SK-N-SH (cell line): ENCODE results near the gene CHFR. TPM values are rescaled to one million over a fixed set of nuclear protein-coding genes. Genes with fewer than 3 reads are reported as not detected.

Experiments
- CTCF ChIA-PET: fragments of 300-600, 350-600 bp; formaldehyde crosslinking; extraction: SDS; loops from one replicate; lab custom pipeline; 2021; lab: Yijun Ruan, JAX
- POLR2A ChIA-PET: fragments of 350-600 bp; sonication (Branson Sonifier 250); formaldehyde crosslinking; extraction: SDS; loops from one replicate; lab custom pipeline; 2020; ENCODE audit warnings: antibody characterized with exemption, inconsistent platforms; lab: Yijun Ruan, JAX
- DNase-seq: peaks from one replicate; pipeline ENCODE4 v3.0.0; 2012
- H2AFZ ChIP-seq: fragments of 200-600 bp; sonication (generic); 2 replicates; pipeline ENCODE4 v1.8.1; 2016; ENCODE audit warnings: antibody characterized with exemption, mild to moderate bottlenecking, low read depth
- H3F3A ChIP-seq: fragments of 200-600 bp; sonication (generic); replicated peaks from 2 replicates; pipeline ENCODE3; 2016; ENCODE audit warnings: antibody characterized with exemption, mild to moderate bottlenecking; ENCODE audit not compliant: insufficient read depth
- H3K27ac ChIP-seq, 2 experiments: fragments of 200-500 bp in 1 of 2; fragments of 200-600 bp in 1 of 2; sonication (Bioruptor generic) in 1 of 2; sonication (generic), shearing (Covaris generic) in 1 of 2; 2 replicates each; pipeline versions ENCODE4 v1.5.1 to v1.6.1; 2014 to 2016; ENCODE audit warnings: low read depth in 2 of 2, inconsistent platforms in 1 of 2, low read length in 1 of 2, mild to moderate bottlenecking in 1 of 2, mixed read lengths in 1 of 2
- H3K27me3 ChIP-seq: fragments of 200-600 bp; sonication (generic), shearing (Covaris generic); 2 replicates; pipeline ENCODE4 v1.6.1; 2016; ENCODE audit warnings: mixed run types; ENCODE audit not compliant: insufficient read depth
- H3K36me3 ChIP-seq, 2 experiments: fragments of 200-500 bp in 1 of 2; fragments of 200-600 bp in 1 of 2; sonication (Bioruptor generic) in 1 of 2; sonication (generic) in 1 of 2; replicated peaks in 1 of 2; 2 replicates each; pipeline versions ENCODE3 to v1.5.1; 2014 to 2016; ENCODE audit warnings: low read length in 1 of 2, mild to moderate bottlenecking in 1 of 2; ENCODE audit not compliant: insufficient read depth in 2 of 2, control insufficient read depth in 1 of 2
- H3K4me1 ChIP-seq, 2 experiments: fragments of 200-500 bp in 1 of 2; fragments of 200-600 bp in 1 of 2; sonication (Bioruptor generic) in 1 of 2; sonication (generic), shearing (Covaris generic) in 1 of 2; 2 replicates each; pipeline versions ENCODE4 v1.5.1 to v1.6.1; 2014 to 2016; ENCODE audit warnings: low read depth in 1 of 2, low read length in 1 of 2, mixed run types in 1 of 2; ENCODE audit not compliant: insufficient read depth in 2 of 2, control insufficient read depth in 1 of 2
- H3K4me2 ChIP-seq: fragments of 200-600 bp; sonication (generic), shearing (Covaris generic); 2 replicates; pipeline ENCODE4 v1.6.1; 2017; ENCODE audit warnings: mixed run types
- H3K4me3 ChIP-seq, 2 experiments: fragments of 200-500 bp in 1 of 2; fragments of 200-600 bp in 1 of 2; sonication (Bioruptor generic) in 1 of 2; sonication (generic), shearing (Covaris generic) in 1 of 2; 2 replicates each; pipeline versions ENCODE4 v1.5.1 to v1.8.1; 2014 to 2016; ENCODE audit warnings: low read depth in 2 of 2, inconsistent platforms in 1 of 2, low read length in 1 of 2, mild to moderate bottlenecking in 1 of 2, mixed read lengths in 1 of 2, moderate library complexity in 1 of 2
- H3K79me2 ChIP-seq: fragments of 200-600 bp; sonication (generic); 2 replicates; pipeline ENCODE4 v1.8.1; 2017; ENCODE audit warnings: mild to moderate bottlenecking; ENCODE audit not compliant: insufficient read depth
- H3K9ac ChIP-seq: fragments of 200-600 bp; sonication (generic); 2 replicates; pipeline ENCODE4 v1.6.1; 2017; ENCODE audit warnings: mixed run types
- H3K9me2 ChIP-seq: fragments of 200-600 bp; sonication (generic); 2 replicates; pipeline ENCODE4 v1.6.1; 2017; ENCODE audit warnings: mixed run types
- H3K9me3 ChIP-seq: fragments of 200-600 bp; sonication (generic); 2 replicates; pipeline ENCODE4 v1.6.1; 2017; ENCODE audit warnings: mixed run types, mild to moderate bottlenecking, moderate library complexity
- H4K20me1 ChIP-seq: fragments of 200-600 bp; sonication (generic); 2 replicates; pipeline ENCODE4 v1.6.1; 2017; ENCODE audit warnings: mild to moderate bottlenecking, mixed run types; ENCODE audit not compliant: insufficient read depth
- MEF2A ChIP-seq: IDR thresholded peaks from 2 replicates; pipeline ENCODE4 v1.4.0; 2012; ENCODE audit warnings: low read depth, borderline replicate concordance
- RAD21 ChIP-seq: IDR thresholded peaks from 2 replicates; pipeline ENCODE4 v1.6.1; 2012; ENCODE audit warnings: mild to moderate bottlenecking, low read length
- TAF1 ChIP-seq: IDR thresholded peaks from 2 replicates; pipeline ENCODE4 v1.6.1; 2012; ENCODE audit warnings: low read depth, mild to moderate bottlenecking, low read length, moderate library complexity, borderline replicate concordance
- WGBS: methylation state at CpG from one replicate; pipeline ENCODE4 v1.1.6; 2017; ENCODE audit warnings: low lambda C conversion rate; 5-methylcytosine and 5-hydroxymethylcytosine counted together
- polyA plus RNA-seq, 3 experiments: library from polyadenylated mRNA; depleted of rRNA; stranded (reverse); fragments of >200 nt; gene quantifications; 2 replicates each; pipeline ENCODE4 v1.2.3, GENCODE V29; 2012
- TF ChIP-seq, protein P1 (sequence below): IDR thresholded peaks from 2 replicates; pipeline ENCODE4 v1.4.0; 2012; ENCODE audit warnings: low read depth, borderline replicate concordance
- TF ChIP-seq, protein P2 (sequence below): fragments of 200-600 bp; sonication (generic); IDR thresholded peaks from 2 replicates; pipeline ENCODE4 v1.6.1; 2017; ENCODE audit warnings: antibody characterized with exemption, mild to moderate bottlenecking, moderate library complexity
- TF ChIP-seq, protein P3 (sequence below): fragments of 150-350 bp; IDR thresholded peaks from 2 replicates; pipeline ENCODE4 v1.6.1; 2017; ENCODE audit warnings: antibody characterized with exemption, low read length, low read depth, borderline replicate concordance
- TF ChIP-seq, protein P4 (sequence below): IDR thresholded peaks from 2 replicates; pipeline ENCODE4 v1.4.0; 2012; ENCODE audit warnings: low read depth, borderline replicate concordance

CHFR gene
- polyA plus RNA-seq, 1 of the 3 experiments (the other 2 are of a cell fraction): 31.6 TPM

DNA sequence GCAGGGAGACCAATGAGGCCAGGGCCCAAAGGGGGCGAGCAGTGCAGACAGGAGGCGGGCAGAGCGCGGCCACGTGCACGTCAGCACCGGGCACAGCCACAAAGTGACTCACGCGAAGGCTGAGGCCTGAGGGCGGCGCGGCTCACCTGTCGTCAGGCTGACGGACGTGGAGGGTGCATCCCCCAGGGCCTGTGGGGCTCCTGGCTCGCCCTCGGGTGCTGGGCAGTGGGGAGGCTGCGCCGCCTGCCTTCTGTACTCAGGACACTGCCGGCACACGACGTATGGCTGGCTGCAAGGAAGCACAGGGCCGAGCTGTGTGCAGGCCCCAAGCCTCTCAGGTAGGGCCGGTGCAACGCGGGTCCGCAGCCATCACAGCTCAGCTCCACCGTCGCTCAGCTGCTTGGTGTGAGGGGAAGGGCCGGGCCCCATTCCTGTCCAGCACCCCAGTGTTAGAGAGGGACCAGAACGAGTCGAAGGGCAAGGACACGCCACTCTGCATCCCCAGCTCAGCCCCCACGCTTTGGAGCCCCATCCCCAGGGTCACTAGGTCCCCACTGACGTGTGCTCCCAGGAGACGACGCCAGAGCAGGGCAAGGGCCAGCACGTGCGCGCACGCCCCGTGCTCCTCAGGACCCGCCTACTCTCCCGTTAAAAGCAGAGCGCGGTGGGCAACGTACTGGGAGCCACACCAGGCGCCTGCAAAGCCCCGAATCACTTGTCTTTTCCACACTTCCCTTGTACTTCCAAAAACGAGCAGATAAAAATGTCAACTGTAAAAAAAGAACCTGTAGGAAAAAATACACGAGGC, 33.9 kb downstream of the CHFR start (continued):
- TF ChIP-seq, protein P1, sequence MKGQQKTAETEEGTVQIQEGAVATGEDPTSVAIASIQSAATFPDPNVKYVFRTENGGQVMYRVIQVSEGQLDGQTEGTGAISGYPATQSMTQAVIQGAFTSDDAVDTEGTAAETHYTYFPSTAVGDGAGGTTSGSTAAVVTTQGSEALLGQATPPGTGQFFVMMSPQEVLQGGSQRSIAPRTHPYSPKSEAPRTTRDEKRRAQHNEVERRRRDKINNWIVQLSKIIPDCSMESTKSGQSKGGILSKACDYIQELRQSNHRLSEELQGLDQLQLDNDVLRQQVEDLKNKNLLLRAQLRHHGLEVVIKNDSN: no peak
- TF ChIP-seq, protein P2, sequence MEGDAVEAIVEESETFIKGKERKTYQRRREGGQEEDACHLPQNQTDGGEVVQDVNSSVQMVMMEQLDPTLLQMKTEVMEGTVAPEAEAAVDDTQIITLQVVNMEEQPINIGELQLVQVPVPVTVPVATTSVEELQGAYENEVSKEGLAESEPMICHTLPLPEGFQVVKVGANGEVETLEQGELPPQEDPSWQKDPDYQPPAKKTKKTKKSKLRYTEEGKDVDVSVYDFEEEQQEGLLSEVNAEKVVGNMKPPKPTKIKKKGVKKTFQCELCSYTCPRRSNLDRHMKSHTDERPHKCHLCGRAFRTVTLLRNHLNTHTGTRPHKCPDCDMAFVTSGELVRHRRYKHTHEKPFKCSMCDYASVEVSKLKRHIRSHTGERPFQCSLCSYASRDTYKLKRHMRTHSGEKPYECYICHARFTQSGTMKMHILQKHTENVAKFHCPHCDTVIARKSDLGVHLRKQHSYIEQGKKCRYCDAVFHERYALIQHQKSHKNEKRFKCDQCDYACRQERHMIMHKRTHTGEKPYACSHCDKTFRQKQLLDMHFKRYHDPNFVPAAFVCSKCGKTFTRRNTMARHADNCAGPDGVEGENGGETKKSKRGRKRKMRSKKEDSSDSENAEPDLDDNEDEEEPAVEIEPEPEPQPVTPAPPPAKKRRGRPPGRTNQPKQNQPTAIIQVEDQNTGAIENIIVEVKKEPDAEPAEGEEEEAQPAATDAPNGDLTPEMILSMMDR: no peak
- TF ChIP-seq TAF1: no peak
- no peak for TF ChIP-seq RAD21

DNA sequence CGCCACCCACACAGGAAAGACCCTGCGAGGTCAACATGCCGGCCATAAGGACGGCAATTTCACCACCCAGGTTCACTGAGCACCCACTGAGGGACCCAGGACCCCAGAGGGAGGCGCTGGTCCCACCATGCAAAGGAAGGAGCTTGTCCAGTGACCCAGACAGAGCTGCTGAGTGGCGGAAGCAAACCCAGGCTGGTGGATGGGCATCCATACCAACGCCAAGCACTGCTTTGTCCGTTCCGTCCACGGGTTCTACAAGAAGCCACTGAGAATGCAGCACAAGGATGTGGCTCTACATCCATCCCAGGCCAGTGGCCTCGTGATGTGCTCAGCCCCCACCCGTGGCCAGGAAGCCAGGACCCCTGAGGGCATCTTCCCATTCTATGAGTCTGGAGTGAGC, 34.9 kb downstream of the CHFR start:
- H3K79me2 ChIP-seq: 0 out of 2 replicates have a peak, but pooled peaks cover 2% of the 10 kb centered on the region
- no peaks in the 10 kb centered on the region for H3K9me2 ChIP-seq
- no peak overlapping the region for H3K9ac ChIP-seq
- H2AFZ ChIP-seq: no peak overlapping the region
- CTCF ChIA-PET: no interaction called here
- no peak overlapping the region for H3K27ac ChIP-seq
- POLR2A ChIA-PET: no interaction called here
- TF ChIP-seq, protein P3, sequence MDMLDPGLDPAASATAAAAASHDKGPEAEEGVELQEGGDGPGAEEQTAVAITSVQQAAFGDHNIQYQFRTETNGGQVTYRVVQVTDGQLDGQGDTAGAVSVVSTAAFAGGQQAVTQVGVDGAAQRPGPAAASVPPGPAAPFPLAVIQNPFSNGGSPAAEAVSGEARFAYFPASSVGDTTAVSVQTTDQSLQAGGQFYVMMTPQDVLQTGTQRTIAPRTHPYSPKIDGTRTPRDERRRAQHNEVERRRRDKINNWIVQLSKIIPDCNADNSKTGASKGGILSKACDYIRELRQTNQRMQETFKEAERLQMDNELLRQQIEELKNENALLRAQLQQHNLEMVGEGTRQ: no peak
- no peak for TF ChIP-seq MEF2A
- TF ChIP-seq, protein P4, sequence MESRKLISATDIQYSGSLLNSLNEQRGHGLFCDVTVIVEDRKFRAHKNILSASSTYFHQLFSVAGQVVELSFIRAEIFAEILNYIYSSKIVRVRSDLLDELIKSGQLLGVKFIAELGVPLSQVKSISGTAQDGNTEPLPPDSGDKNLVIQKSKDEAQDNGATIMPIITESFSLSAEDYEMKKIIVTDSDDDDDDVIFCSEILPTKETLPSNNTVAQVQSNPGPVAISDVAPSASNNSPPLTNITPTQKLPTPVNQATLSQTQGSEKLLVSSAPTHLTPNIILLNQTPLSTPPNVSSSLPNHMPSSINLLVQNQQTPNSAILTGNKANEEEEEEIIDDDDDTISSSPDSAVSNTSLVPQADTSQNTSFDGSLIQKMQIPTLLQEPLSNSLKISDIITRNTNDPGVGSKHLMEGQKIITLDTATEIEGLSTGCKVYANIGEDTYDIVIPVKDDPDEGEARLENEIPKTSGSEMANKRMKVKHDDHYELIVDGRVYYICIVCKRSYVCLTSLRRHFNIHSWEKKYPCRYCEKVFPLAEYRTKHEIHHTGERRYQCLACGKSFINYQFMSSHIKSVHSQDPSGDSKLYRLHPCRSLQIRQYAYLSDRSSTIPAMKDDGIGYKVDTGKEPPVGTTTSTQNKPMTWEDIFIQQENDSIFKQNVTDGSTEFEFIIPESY: no peak
- no peaks in the 10 kb centered on the region for H4K20me1 ChIP-seq
- H3F3A ChIP-seq: no peaks in the 10 kb centered on the region
- H3K27me3 ChIP-seq: no peaks in the 10 kb centered on the region
- WGBS: 97% methylated on average over 6 of the region's 12 CpGs
- H3K9me3 ChIP-seq: no peaks in the 10 kb centered on the region
- H3K4me2 ChIP-seq: no peak overlapping the region
- no peak for DNase-seq
- H3K36me3 ChIP-seq: peaks cover 20 to 60% of the 10 kb centered on the region in 2 experiments
- H3K4me1 ChIP-seq: no peaks in the 10 kb centered on the region
- H3K4me3 ChIP-seq: no peak overlapping the region
